ENCODE measurements around the gene NRARP.

DNA sequence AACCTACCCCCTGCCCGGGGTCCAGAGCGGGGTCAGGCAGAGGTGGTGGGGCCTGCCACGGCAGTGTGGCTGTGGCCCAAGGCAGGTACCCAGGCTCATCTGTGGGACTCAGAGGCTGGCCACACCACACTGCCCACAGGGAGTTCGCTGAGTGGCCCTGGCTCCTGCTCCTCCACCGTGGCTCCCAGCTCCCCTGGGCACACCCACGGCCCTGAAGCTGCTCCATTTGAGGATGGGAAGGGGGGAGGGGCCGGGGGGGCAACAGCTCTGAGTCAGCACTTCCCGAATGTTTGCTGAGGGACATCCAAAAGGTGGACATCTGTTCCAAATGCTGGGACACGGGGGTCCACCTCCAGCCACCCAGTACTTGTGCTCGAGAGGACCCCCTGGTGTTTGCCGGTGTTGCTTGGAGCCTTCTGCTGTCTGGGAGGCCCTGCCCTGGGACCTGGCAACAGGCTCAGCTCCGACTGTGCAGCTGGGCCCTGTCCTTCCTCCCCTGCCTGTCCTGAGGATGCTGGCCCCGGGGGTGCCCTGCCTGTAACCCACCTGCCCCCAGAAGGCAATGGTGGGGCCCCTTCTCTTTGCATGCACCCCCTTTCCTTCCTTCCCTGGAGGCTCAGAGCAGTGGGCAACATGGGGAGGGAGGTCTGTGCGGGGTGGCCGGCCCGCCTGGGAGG is 2.5 kb upstream of the NRARP start:
- TF ChIP-seq, protein P1, sequence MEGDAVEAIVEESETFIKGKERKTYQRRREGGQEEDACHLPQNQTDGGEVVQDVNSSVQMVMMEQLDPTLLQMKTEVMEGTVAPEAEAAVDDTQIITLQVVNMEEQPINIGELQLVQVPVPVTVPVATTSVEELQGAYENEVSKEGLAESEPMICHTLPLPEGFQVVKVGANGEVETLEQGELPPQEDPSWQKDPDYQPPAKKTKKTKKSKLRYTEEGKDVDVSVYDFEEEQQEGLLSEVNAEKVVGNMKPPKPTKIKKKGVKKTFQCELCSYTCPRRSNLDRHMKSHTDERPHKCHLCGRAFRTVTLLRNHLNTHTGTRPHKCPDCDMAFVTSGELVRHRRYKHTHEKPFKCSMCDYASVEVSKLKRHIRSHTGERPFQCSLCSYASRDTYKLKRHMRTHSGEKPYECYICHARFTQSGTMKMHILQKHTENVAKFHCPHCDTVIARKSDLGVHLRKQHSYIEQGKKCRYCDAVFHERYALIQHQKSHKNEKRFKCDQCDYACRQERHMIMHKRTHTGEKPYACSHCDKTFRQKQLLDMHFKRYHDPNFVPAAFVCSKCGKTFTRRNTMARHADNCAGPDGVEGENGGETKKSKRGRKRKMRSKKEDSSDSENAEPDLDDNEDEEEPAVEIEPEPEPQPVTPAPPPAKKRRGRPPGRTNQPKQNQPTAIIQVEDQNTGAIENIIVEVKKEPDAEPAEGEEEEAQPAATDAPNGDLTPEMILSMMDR (IDR thresholded peaks at IDR 0.05; ENCODE audit: low read depth, low read length), result no peak
- no peak for TF ChIP-seq EZH2phosphoT487 (IDR thresholded peaks at IDR 0.05; ENCODE audit: low read depth)
